Ishikawa (cell line): ENCODE measurements around the gene ZFY.

Experiments used
- EP300 ChIP-seq: IDR thresholded peaks from 2 replicates; pipeline ENCODE4 v1.6.1; 2012; ENCODE audit warnings: borderline replicate concordance
- RAD21 ChIP-seq: IDR thresholded peaks from 2 replicates; pipeline ENCODE4 v1.6.1; 2012; ENCODE audit warnings: low read depth
- TAF1 ChIP-seq: IDR thresholded peaks from 2 replicates; pipeline ENCODE4 v1.6.1; 2012; ENCODE audit warnings: low read depth, mild to moderate bottlenecking
- YY1 ChIP-seq: IDR thresholded peaks from 2 replicates; pipeline ENCODE4 v1.6.1; 2012; ENCODE audit warnings: low read depth
- TF ChIP-seq, protein P1 (sequence below): IDR thresholded peaks from 2 replicates; pipeline ENCODE4 v1.6.1; 2012

DNA sequence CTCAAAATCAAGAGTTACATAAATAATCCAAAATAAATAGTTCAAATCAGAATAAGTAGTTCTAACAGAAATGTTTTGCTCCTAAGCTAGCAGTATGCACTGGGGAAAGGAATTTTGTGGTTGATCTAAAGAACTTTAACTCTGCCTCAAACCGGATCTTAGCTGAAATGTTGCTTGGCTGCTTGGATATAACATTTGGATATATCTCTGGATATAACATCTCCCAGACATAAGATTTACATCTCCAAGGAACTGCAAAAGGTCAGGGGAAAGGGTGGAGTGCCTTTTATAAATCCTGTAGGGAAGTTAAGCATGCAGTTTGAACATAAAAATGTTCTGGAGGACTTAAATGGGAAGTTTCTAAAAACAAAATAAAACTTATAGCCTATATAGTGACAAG is 83.4 kb downstream of the ZFY start:
- TF ChIP-seq RAD21 (no peak), TAF1 (no peak), YY1 (no peak), EP300 (no peak)
- TF ChIP-seq, protein P1, sequence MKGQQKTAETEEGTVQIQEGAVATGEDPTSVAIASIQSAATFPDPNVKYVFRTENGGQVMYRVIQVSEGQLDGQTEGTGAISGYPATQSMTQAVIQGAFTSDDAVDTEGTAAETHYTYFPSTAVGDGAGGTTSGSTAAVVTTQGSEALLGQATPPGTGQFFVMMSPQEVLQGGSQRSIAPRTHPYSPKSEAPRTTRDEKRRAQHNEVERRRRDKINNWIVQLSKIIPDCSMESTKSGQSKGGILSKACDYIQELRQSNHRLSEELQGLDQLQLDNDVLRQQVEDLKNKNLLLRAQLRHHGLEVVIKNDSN: no peak
